ENCODE measurements around the gene KCNJ6. TPM values are rescaled to one million over a fixed set of nuclear protein-coding genes. Genes with fewer than 3 reads are reported as not detected.

KCNJ6 gene
- total and polyA plus RNA-seq, 8 donors: 0.28 to 1.9 (median 0.55) TPM

DNA sequence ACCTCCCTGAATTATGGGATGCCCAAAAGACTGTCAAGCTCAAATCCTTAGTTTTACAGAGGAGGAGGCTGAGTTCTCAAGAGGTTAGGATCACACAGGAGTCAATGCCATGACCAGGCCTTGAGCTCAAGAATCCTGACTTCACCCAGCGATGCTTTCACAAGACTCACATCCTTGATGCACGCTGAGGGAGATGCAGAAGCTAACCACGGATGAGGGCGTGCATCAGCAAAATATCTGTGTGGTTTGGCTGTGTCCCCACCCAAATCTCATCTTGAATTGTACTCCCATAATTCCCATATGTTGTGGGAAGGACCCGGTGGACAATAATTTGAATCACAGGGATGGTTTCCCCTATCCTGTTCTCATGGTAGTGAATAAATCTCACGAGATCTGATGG is 133.2 kb downstream of the KCNJ6 start:
- Histone ChIP-seq H3K36me3 (no peaks in the 10 kb centered on the region), H3K4me3 (no peak overlapping the region), H3K27ac (no peak overlapping the region), H3K9me3 (no peaks in the 10 kb centered on the region), H3K27me3 (peaks cover 0 to 3% (median 0%) of the 10 kb centered on the region in 4 donors), H3K4me1 (no peaks in the 10 kb centered on the region)
- ATAC-seq (no peak), FAIRE-seq (no peak), DNase-seq (no peak)
- 61 to 81% methylated on average over 6 of the region's 6 CpGs for WGBS, 2 donors
- no peak for TF ChIP-seq CTCF (IDR thresholded peaks at IDR 0.05)
- intact Hi-C loops (cut with DNase I): no loop called here

- Histone ChIP-seq H3K27ac (no peak overlapping the region), H3K36me3 (no peaks in the 10 kb centered on the region), H3K4me1 (no peaks in the 10 kb centered on the region), H3K27me3 (peaks cover 0 to 3% (median 0%) of the 10 kb centered on the region in 4 donors), H3K4me3 (no peak overlapping the region), H3K9me3 (no peaks in the 10 kb centered on the region)
- no peak for DNase-seq
- WGBS, 2 donors: 65 to 79% methylated on average over 15 of the region's 15 CpGs
- intact Hi-C loops (cut with DNase I): no loop called here
- no peak for FAIRE-seq
- no peak for ATAC-seq
- TF ChIP-seq CTCF (IDR thresholded peaks at IDR 0.05): no peak
Observed at GRCh38 chr21:37780991-37781983, 135.0 kb downstream of the KCNJ6 start.

DNA sequence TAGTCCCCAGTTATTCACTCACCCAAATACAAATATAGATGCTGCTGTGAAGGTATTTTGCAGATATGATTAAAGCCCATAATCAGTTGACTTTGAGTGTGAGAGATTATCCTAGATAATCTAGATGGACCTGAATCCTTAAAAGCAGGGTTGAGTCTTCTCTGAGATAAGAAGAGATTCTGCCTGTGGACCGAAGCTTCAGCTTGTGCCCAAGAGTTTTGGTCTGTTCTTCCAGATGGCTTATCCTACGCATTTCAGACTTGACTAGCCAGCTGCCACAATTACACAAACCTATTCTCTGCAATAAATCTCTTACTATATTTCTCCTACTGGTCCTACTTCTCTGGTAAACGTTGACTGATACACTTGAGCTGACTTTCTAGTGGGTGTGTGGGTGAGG is 145.1 kb downstream of the KCNJ6 start:
- H3K9me3 ChIP-seq: no peaks in the 10 kb centered on the region
- no peak overlapping the region for H3K27ac ChIP-seq
- H3K4me1 ChIP-seq: no peaks in the 10 kb centered on the region
- ATAC-seq (no peak), DNase-seq (no peak), FAIRE-seq (no peak)
- no peak for TF ChIP-seq CTCF (IDR thresholded peaks at IDR 0.05)
- 49 to 63% methylated on average over 3 of the region's 3 CpGs for WGBS, 2 donors
- H3K36me3 ChIP-seq: no peaks in the 10 kb centered on the region
- intact Hi-C loops (cut with DNase I): no loop called here
- no peak overlapping the region for H3K4me3 ChIP-seq
- peaks cover 0 to 6% (median 0%) of the 10 kb centered on the region in 4 donors for H3K27me3 ChIP-seq

- WGBS, 2 donors: 64 to 77% methylated on average over 2 of the region's 2 CpGs
- Histone ChIP-seq H3K4me3 (no peak overlapping the region), H3K27me3 (peaks cover 0 to 6% (median 0%) of the 10 kb centered on the region in 4 donors), H3K4me1 (no peaks in the 10 kb centered on the region), H3K36me3 (no peaks in the 10 kb centered on the region), H3K27ac (no peak overlapping the region), H3K9me3 (no peaks in the 10 kb centered on the region)
- FAIRE-seq (no peak), DNase-seq (no peak), ATAC-seq (no peak)
- intact Hi-C loops (cut with DNase I): no loop called here
- TF ChIP-seq CTCF (IDR thresholded peaks at IDR 0.05): no peak
Observed at GRCh38 chr21:37770461-37770860, 145.8 kb downstream of the KCNJ6 start.

DNA sequence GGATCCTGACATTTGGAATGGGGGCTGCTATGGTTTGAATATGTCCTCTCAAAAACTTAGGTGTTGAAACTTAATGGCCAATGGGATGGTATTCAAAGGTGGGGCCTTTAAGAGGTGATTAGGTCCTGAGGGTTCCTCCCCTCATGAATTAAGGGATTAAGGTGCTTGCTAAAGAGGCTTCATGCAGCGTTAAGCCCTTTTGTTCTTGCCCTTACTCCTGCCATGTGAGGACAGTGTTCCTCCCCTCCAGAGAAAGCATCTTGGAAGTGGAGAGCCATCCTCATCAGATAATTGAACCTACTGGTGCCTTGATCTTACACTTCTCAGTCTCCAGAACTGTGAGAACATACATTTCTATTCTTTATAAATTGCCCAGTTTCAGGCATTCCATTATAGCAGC is 146.6 kb downstream of the KCNJ6 start:
- WGBS, 2 donors: 21 to 42% methylated on average over 1 of the region's 1 CpG

More for the DNA sequence above, 146.6 kb downstream of the KCNJ6 start:
- peaks cover 0 to 6% (median 0%) of the 10 kb centered on the region in 4 donors for H3K27me3 ChIP-seq
- intact Hi-C loops (cut with DNase I): no loop called here
- no peaks in the 10 kb centered on the region for H3K4me1 ChIP-seq
- H3K4me3 ChIP-seq: no peak overlapping the region
- no peaks in the 10 kb centered on the region for H3K36me3 ChIP-seq
- H3K9me3 ChIP-seq: no peaks in the 10 kb centered on the region
- no peak overlapping the region for H3K27ac ChIP-seq
- FAIRE-seq: no peak
- ATAC-seq: no peak
- TF ChIP-seq CTCF (IDR thresholded peaks at IDR 0.05): no peak
- DNase-seq: no peak

Data from pancreas (tissue), 10 donors.